Kidney capillary endothelial cell (primary cell): ENCODE results near the gene PRLR.
"Not testable (repeated sequence)": the region's sequence is repeated elsewhere in the genome, so short reads cannot be mapped to it uniquely, and the experiment has no call there.

Experiments used
- DNase-seq: peaks from one replicate; pipeline ENCODE4 v3.0.0-alpha.2; 2018; ENCODE audit warnings: low spot score

The PRLR gene

GRCh38 chr5:35073160-35073559 is 157.1 kb downstream of the PRLR start:
- DNase-seq: no peak

GRCh38 chr5:35069188-35069587 is 161.1 kb downstream of the PRLR start:
- no peak for DNase-seq

GRCh38 chr5:35067985-35068384 is 162.3 kb downstream of the PRLR start:
- DNase-seq: no peak

- no peak for DNase-seq
Observed at GRCh38 chr5:35066260-35066795, 164.0 kb downstream of the PRLR start.

GRCh38 chr5:35063414-35063813 is 166.9 kb downstream of the PRLR start:
- DNase-seq: no peak

- DNase-seq: no peak
Observed at GRCh38 chr5:35061211-35061770, 169.0 kb downstream of the PRLR start.

GRCh38 chr5:35060236-35060635 is 170.1 kb downstream of the PRLR start:
- no peak for DNase-seq

GRCh38 chr5:35059251-35059650 is 171.0 kb downstream of the PRLR start:
- no peak for DNase-seq

- DNase-seq: no peak
Observed at GRCh38 chr5:35058374-35058788, 171.9 kb downstream of the PRLR start.

GRCh38 chr5:35056686-35057085 is 173.6 kb downstream of the PRLR start:
- DNase-seq: no peak

- DNase-seq: no peak
Observed at GRCh38 chr5:35052838-35053237, 177.4 kb downstream of the PRLR start.

- no peak for DNase-seq
Observed at GRCh38 chr5:35050541-35051126, 179.7 kb downstream of the PRLR start.

- no peak for DNase-seq
Observed at GRCh38 chr5:35048910-35049309, 181.4 kb downstream of the PRLR start.

GRCh38 chr5:35047785-35048404 is 182.4 kb downstream of the PRLR start, which contains the start of gene AGXT2:
Gene AGXT2, minus strand, starts transcription at chr5:35047949. Its CDS starts 57 bp downstream, at chr5:35047892.
- DNase-seq: no peak

- peak; percentile 23 for DNase-seq
Observed at GRCh38 chr5:35046774-35047173, 183.5 kb downstream of the PRLR start.

GRCh38 chr5:35045280-35045679 is 185.0 kb downstream of the PRLR start:
- no peak for DNase-seq

- no peak for DNase-seq
Observed at GRCh38 chr5:35044649-35045048, 185.6 kb downstream of the PRLR start.

- no peak for DNase-seq
Observed at GRCh38 chr5:35042781-35043180, 187.5 kb downstream of the PRLR start.

- no peak for DNase-seq
Observed at GRCh38 chr5:35041261-35041660, 189.0 kb downstream of the PRLR start.

GRCh38 chr5:35038891-35039290 is 191.4 kb downstream of the PRLR start:
- DNase-seq: no peak

GRCh38 chr5:35036536-35036935 is 193.8 kb downstream of the PRLR start:
- no peak for DNase-seq

- DNase-seq: not testable (repeated sequence)
Observed at GRCh38 chr5:35035929-35036328, 194.4 kb downstream of the PRLR start.

GRCh38 chr5:35035271-35035670 is 195.0 kb downstream of the PRLR start:
- DNase-seq: no peak
